Activated T-cell treated with anti-CD3 and anti-CD28 coated beads for 4 hours (primary cell): ENCODE results near the gene PIKFYVE.
"Not testable (repeated sequence)": the region's sequence is repeated elsewhere in the genome, so short reads cannot be mapped to it uniquely, and the experiment has no call there.

Experiments
- DNase-seq: peaks from one replicate; pipeline ENCODE4 v3.0.0-alpha.2; 2020

Gene PIKFYVE, protein sequence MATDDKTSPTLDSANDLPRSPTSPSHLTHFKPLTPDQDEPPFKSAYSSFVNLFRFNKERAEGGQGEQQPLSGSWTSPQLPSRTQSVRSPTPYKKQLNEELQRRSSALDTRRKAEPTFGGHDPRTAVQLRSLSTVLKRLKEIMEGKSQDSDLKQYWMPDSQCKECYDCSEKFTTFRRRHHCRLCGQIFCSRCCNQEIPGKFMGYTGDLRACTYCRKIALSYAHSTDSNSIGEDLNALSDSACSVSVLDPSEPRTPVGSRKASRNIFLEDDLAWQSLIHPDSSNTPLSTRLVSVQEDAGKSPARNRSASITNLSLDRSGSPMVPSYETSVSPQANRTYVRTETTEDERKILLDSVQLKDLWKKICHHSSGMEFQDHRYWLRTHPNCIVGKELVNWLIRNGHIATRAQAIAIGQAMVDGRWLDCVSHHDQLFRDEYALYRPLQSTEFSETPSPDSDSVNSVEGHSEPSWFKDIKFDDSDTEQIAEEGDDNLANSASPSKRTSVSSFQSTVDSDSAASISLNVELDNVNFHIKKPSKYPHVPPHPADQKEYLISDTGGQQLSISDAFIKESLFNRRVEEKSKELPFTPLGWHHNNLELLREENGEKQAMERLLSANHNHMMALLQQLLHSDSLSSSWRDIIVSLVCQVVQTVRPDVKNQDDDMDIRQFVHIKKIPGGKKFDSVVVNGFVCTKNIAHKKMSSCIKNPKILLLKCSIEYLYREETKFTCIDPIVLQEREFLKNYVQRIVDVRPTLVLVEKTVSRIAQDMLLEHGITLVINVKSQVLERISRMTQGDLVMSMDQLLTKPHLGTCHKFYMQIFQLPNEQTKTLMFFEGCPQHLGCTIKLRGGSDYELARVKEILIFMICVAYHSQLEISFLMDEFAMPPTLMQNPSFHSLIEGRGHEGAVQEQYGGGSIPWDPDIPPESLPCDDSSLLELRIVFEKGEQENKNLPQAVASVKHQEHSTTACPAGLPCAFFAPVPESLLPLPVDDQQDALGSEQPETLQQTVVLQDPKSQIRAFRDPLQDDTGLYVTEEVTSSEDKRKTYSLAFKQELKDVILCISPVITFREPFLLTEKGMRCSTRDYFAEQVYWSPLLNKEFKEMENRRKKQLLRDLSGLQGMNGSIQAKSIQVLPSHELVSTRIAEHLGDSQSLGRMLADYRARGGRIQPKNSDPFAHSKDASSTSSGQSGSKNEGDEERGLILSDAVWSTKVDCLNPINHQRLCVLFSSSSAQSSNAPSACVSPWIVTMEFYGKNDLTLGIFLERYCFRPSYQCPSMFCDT (N-terminal part only)

DNA sequence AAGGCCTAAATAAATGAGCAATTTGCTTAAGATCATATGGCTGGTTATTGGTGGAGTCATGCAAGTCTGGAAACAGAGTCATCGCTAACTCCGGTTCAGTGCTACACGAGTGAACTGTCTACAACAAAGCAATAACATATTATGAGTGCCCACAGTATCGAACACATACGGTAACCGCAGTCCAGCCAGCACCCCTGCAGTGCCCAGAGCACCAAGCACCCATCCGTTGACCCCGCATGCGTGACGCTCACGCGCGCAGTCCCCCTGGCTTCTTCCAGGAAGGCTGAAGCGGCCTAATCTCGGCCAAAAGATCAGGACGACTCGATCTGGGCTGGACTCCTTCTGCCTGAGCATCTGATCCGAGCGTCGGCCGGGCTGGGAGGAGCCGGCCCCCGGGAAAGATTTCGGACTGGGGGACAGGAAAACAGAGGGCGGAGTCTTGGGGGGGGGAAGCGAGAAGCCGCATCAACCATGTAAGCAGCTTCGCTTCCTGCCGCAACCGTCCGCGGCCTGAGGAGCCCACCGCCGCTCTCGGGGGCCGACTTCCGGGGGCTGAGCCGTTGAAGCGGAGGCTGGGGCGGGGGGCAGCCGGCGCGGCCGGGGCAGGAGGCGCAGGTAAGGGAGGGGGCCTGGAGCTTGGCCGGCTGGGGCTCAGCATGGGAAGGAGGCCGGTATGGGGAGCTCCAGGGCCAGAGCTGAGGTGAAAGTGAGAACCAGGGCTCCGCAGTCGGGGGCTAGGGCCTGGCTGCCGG is at the start of gene PIKFYVE:
Gene PIKFYVE (plus strand): TSS at position 455 of the 752 bp plus-strand sequence. CDS start 5,265 bp downstream, outside the sequence.
- DNase-seq, result peak; percentile 71

GRCh38 chr2:208221873-208222272 is 44.2 kb upstream of the PIKFYVE start:
- DNase-seq, result not testable (repeated sequence)

- no peak for DNase-seq
Measured at GRCh38 chr2:208222351-208222750, 43.7 kb upstream of the PIKFYVE start.

- DNase-seq, result no peak
Measured at GRCh38 chr2:208224802-208225201, 41.3 kb upstream of the PIKFYVE start.

DNA sequence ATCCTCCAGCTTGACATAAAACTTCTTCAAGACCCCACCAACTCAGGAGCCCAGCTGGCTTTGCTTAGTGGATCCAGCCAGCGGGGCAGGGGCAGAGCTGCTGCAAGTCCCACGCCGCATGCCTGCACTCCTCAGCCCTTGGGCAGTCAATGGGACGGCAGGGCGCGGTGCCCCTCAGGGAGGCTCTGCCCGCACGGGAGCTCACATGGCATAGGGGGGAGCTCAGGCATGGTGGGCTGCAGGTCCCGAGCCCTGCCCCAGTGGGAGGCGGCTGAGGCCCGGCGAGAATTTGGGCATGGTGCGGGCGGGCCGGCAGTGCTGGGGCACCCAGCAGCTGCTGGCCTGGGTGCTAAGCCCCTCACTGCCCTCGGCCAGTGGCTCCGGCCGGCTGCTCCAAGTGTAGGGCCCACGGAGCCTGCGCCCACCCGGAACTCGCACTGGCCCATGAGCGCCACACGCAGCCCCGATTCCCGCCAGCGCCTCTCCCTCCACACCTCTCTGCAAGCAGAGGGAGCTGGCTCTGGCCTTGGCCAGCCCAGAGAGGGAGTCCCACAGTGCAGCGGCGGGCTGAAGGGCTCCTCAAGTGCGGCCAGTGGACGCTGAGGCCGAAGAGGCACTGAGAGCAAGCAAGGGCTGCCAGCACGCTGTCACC is 38.3 kb upstream of the PIKFYVE start:
- no peak for DNase-seq

DNA sequence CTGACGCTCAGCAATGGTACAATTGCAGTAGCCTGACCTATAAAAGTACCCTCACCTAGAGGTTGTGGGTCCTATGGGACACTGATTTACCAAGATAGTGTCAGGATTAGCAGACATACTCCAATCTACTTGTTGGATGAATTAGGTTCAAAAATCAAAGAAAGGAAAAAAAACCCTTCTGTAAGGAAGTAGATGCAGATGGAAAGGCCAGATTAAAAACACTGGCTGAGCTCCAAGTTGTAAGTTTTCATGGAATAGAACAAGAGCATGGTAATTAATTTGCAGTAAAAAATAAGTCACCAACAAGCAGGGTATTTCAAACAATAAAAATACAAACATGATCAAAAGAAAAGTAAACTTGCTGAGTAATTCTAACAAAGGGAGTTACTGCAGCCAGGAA is 37.6 kb upstream of the PIKFYVE start:
- no peak for DNase-seq

DNA sequence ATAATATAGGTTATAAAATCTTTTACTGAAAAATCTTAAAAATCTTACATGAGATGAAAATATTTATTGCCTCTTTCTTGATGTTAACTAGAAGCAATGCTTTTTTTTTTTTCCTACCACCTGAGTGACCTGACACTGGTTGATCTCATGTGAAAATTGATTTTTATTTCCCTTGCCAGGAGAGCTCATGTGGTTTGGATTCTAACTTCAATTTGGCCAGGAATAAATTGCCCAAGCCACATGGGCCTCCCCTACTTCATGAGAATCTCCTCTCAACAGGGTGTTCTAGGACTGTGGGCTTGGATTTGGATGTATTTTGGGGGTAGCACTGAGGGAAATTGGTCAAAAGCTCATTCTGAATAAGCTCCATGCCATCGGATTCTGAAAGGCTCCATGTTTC is 31.3 kb upstream of the PIKFYVE start:
- DNase-seq, result no peak

GRCh38 chr2:208235860-208236259 is 30.2 kb upstream of the PIKFYVE start:
- DNase-seq, result no peak

DNA sequence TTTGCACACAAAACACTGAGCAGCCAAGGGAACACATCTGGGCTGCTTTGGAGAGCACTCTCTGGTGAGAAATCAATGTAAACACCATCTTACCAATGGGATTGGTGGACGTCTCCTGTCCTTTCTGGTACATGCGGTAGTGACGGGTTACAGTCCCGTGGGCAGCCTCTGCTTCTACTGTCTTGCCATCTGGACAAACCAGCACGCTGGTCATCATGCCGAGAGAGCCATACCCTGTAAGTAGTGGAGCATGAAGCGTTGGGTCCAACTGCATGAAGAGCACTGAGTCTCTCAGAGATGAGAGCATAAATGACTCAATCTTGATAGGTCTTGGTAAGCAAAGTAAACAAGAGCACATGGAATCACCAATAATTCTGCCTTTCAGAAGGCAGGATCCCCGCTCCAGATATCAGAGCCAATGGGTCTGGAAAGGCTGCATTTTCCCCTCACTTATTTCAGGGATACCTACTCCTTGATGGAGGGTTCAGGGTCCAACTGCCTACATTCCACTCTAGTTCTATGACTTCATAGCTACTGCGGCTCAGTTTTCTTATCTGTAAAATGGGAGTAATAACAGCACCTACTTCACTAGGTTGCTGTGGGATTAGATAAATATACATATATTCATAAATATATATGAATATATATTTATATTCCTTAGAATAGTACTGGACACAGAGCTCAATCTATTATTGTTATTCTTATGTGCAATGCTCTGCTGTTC is 26.1 kb upstream of the PIKFYVE start:
- DNase-seq, result no peak

DNA sequence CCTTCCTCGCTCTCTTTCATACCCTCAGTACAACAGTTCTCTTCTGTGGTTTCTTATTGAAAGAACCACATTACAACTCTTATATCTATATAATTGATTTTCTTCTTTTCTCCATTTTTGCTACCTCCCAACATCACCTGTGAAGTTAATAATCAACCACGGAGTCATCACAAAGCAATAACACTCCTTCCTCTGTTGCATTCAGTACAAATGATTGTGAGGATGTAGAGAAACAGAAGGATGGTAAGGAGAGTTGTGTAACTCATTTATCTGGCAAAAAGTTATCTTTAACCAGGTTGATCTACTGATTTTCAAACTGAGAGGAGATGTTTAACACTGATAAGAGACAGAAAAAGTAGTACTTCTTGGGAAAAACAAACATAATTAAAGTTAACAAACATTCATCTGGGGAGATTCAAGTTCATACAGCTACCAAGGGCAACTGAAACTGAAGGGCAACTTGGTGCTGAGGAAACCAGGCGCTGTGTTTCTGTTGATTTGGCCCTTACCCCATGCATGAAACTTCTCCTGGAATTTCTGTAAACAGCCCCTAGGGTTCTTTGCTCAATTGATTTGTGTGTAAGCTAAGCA is 25.3 kb upstream of the PIKFYVE start:
- no peak for DNase-seq

- no peak for DNase-seq
Measured at GRCh38 chr2:208244422-208244821, 21.6 kb upstream of the PIKFYVE start.

- DNase-seq, result no peak
Measured at GRCh38 chr2:208245746-208246145, 20.3 kb upstream of the PIKFYVE start.

DNA sequence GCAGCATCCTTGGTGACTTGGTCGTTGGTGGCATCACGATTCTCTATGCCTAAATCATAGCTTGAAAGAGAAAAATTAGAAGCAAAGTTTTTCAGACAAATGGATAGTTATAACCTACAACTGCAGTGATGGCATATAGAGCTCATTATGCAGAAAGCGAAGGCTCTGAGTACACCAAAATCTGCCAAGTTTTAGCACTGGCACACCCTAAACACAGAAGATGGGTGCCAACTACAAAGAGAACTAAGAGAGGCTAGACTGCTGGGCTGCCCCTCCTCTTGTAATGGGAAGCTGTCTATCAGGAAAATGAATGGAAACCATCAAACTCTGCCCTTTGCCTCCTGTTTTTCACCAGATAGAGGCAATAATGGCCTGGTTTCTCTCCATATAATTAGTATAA is 17.5 kb upstream of the PIKFYVE start:
- no peak for DNase-seq

GRCh38 chr2:208249296-208249695 is 16.8 kb upstream of the PIKFYVE start:
- DNase-seq, result no peak

DNA sequence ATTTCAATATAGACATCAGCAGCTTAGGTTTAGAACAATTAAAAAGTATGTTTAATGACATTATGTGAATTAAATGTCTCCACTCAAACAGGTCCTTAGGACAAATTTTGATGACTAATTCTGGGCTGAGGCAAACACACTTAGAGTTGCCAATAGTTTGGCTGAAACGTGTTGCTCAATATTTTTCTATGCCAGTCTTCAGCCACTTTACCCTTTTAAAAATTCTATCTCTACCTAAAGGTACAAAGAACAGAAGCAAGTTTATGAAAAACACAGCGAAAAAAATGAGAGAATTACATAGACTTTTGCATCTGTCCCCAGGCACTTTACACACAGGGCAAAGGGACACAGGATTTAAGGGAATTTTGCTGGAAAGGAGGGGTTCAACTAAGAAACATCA is 15.7 kb upstream of the PIKFYVE start:
- no peak for DNase-seq

- DNase-seq, result no peak
Measured at GRCh38 chr2:208251098-208251497, 15.0 kb upstream of the PIKFYVE start.

DNA sequence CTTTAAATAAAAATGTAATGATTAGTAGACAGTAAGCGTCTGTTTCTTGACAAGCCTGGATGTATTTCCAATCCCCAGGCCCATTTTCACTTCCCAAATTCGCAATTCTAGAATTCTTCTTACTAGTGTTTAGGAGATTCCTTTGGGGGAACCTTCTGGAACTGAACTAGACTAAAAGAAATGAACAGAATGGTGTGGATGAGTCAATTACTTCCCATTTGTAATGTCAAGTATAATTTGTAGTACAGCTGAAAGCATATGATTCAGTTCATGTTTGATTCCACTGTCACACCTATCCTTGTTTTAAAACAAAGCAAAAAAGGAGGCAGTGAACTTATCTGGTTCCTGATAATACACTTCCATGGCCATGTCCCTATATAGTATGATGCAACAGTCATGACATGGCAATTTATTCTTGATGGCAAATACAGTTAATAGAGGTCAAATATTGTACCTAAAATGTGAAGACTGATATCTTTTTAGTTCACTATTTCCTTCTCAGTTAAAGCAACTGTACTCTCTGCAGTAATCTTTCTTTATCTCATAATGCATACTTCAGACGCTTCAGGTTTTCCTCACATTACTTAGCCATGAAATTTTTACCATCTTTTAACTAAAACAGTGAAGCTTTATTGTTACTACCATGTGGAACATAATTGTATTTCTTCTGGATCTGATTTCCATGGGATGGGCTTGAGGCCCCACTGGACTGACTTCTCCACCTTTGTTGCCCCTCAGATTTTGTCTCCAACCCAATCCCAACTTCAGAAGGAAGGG is 13.2 kb upstream of the PIKFYVE start:
- DNase-seq, result no peak

- no peak for DNase-seq
Measured at GRCh38 chr2:208253600-208254117, 12.4 kb upstream of the PIKFYVE start.

DNA sequence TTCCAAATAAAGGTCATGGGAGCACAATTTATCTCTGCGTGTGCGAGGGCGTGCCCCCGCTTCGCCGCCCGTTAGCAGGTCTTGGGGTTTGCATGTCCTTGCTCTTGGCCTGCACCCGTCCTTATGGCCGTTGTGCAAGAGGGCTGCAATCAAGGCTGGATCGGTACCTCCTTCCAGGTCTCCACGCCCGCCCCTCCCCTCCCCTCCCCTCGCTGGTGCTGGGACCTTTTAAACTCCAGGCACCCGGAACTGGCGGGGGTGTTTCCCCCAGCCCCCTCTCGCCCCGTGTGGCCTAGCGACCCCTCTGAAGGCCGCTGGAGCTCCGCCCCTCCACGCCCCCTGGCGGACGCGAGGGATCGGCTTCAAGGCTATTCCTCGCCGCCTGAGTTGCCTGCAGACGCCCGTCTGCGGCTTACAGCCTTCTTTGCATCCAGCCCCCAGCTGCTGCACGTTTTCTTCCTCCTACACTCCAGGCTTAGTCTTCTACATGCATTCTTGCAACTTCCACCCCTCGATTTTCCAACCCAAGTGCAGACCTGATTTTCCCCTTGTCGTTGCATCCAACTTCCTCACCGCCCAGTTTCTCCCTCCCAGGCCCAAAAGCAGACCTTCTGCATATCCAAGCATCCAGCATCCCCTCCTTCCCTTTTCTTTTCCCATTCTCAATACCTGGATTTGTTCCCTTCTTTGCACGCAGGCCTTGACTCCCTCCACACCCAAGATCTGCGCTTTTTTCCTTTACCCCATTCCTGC is 11.8 kb upstream of the PIKFYVE start:
- DNase-seq, result peak; percentile 57
